ENCODE results near the gene APP. TPM values are rescaled to one million over a fixed set of nuclear protein-coding genes. Genes with fewer than 3 reads are reported as not detected.

APP gene
- total RNA-seq, 1 donor from 2014 or later = 141 TPM

GRCh38 chr21:25863031-25863430, 307.5 kb downstream of the APP start:
- no peak overlapping the region for H3K4me3 ChIP-seq (ENCODE audit: low read length in 3 of 3)
- H3K27me3 ChIP-seq (ENCODE audit: control insufficient read depth in 3 of 3, insufficient read depth in 3 of 3, low read length in 3 of 3) = no peaks in the 10 kb centered on the region
- no peak overlapping the region for H3K27ac ChIP-seq (ENCODE audit: low read depth, low read length)
- peaks cover 0 to 3% (median 0%) of the 10 kb centered on the region in 3 donors for H3K9me3 ChIP-seq (ENCODE audit: control insufficient read depth in 3 of 3, low read length in 3 of 3)
- H3K36me3 ChIP-seq (ENCODE audit: control insufficient read depth in 3 of 3, insufficient read depth in 3 of 3, low read length in 3 of 3) = no peaks in the 10 kb centered on the region
- no peak overlapping the region for H3K9ac ChIP-seq (ENCODE audit: low read depth in 1 of 3, low read length in 3 of 3)
- H3K4me1 ChIP-seq (ENCODE audit: control insufficient read depth in 3 of 3, insufficient read depth in 3 of 3, low read length in 3 of 3) = no peaks in the 10 kb centered on the region

DNA sequence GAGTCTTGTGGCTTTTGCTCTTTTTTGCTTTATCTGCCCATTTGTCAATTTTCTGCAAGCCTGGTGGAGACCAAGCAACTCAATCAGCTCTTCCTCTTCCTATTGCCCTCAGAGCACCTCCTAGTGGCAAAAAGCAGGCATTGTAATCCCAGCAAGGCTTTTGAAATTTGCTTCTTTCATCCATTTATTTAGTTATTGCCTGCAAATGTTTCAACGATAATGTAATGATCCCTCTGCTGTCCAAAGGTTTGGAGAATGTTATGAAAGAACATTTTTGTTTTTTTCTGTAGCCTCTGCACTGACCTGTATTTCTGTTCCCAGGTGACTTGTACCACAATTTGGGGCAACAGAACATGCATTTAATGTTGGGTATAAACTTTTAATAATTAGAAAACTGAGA, 308.0 kb downstream of the APP start:
- no peaks in the 10 kb centered on the region for H3K4me1 ChIP-seq (ENCODE audit: control insufficient read depth in 3 of 3, insufficient read depth in 3 of 3, low read length in 3 of 3)
- H3K4me3 ChIP-seq (ENCODE audit: low read length in 3 of 3) = no peak overlapping the region
- no peak overlapping the region for H3K27ac ChIP-seq (ENCODE audit: low read depth, low read length)
- no peak overlapping the region for H3K9ac ChIP-seq (ENCODE audit: low read depth in 1 of 3, low read length in 3 of 3)
- no peaks in the 10 kb centered on the region for H3K36me3 ChIP-seq (ENCODE audit: control insufficient read depth in 3 of 3, insufficient read depth in 3 of 3, low read length in 3 of 3)
- H3K27me3 ChIP-seq (ENCODE audit: control insufficient read depth in 3 of 3, insufficient read depth in 3 of 3, low read length in 3 of 3) = no peaks in the 10 kb centered on the region
- H3K9me3 ChIP-seq (ENCODE audit: control insufficient read depth in 3 of 3, low read length in 3 of 3) = peaks cover 0 to 3% (median 0%) of the 10 kb centered on the region in 3 donors

GRCh38 chr21:25862112-25862511, 308.5 kb downstream of the APP start:
- Histone ChIP-seq H3K9me3 (ENCODE audit: control insufficient read depth in 3 of 3, low read length in 3 of 3) (peaks cover 0 to 3% (median 0%) of the 10 kb centered on the region in 3 donors), H3K27me3 (ENCODE audit: control insufficient read depth in 3 of 3, insufficient read depth in 3 of 3, low read length in 3 of 3) (no peaks in the 10 kb centered on the region), H3K36me3 (ENCODE audit: control insufficient read depth in 3 of 3, insufficient read depth in 3 of 3, low read length in 3 of 3) (no peaks in the 10 kb centered on the region), H3K4me1 (ENCODE audit: control insufficient read depth in 3 of 3, insufficient read depth in 3 of 3, low read length in 3 of 3) (no peaks in the 10 kb centered on the region), H3K4me3 (ENCODE audit: low read length in 3 of 3) (no peak overlapping the region), H3K27ac (ENCODE audit: low read depth, low read length) (no peak overlapping the region), H3K9ac (ENCODE audit: low read depth in 1 of 3, low read length in 3 of 3) (no peak overlapping the region)

GRCh38 chr21:25859235-25859929, 311.2 kb downstream of the APP start:
- Histone ChIP-seq H3K27ac (ENCODE audit: low read depth, low read length) (no peak overlapping the region), H3K27me3 (ENCODE audit: control insufficient read depth in 3 of 3, insufficient read depth in 3 of 3, low read length in 3 of 3) (no peaks in the 10 kb centered on the region), H3K4me1 (ENCODE audit: control insufficient read depth in 3 of 3, insufficient read depth in 3 of 3, low read length in 3 of 3) (no peaks in the 10 kb centered on the region), H3K4me3 (ENCODE audit: low read length in 3 of 3) (no peak overlapping the region), H3K36me3 (ENCODE audit: control insufficient read depth in 3 of 3, insufficient read depth in 3 of 3, low read length in 3 of 3) (no peaks in the 10 kb centered on the region), H3K9me3 (ENCODE audit: control insufficient read depth in 3 of 3, low read length in 3 of 3) (peaks cover 0 to 3% (median 0%) of the 10 kb centered on the region in 3 donors), H3K9ac (ENCODE audit: low read depth in 1 of 3, low read length in 3 of 3) (no peak overlapping the region)

DNA sequence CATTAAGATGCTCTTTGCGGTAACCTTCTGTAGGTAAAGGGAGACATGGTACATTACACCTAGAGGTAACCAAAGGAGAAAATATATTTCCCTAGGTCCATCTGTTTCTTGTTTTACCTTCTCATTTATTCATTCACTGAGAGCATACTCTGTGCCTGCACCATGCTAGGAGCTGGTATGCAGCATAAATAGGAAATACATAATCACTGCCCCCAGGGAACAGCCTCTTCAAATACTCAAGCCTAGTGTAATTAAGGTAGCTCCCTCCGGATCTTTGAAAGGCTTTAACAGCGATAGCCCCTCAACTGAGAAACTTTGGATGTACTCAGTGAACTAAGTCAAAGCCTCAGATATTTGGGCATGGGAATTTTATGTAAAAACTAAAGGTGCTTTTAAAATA, 312.2 kb downstream of the APP start:
- no peaks in the 10 kb centered on the region for H3K9me3 ChIP-seq (ENCODE audit: control insufficient read depth in 3 of 3, low read length in 3 of 3)
- H3K27me3 ChIP-seq (ENCODE audit: control insufficient read depth in 3 of 3, insufficient read depth in 3 of 3, low read length in 3 of 3) = no peaks in the 10 kb centered on the region
- no peaks in the 10 kb centered on the region for H3K36me3 ChIP-seq (ENCODE audit: control insufficient read depth in 3 of 3, insufficient read depth in 3 of 3, low read length in 3 of 3)
- no peak overlapping the region for H3K27ac ChIP-seq (ENCODE audit: low read depth, low read length)
- H3K4me1 ChIP-seq (ENCODE audit: control insufficient read depth in 3 of 3, insufficient read depth in 3 of 3, low read length in 3 of 3) = no peaks in the 10 kb centered on the region
- H3K4me3 ChIP-seq (ENCODE audit: low read length in 3 of 3) = no peak overlapping the region
- no peak overlapping the region for H3K9ac ChIP-seq (ENCODE audit: low read depth in 1 of 3, low read length in 3 of 3)

DNA sequence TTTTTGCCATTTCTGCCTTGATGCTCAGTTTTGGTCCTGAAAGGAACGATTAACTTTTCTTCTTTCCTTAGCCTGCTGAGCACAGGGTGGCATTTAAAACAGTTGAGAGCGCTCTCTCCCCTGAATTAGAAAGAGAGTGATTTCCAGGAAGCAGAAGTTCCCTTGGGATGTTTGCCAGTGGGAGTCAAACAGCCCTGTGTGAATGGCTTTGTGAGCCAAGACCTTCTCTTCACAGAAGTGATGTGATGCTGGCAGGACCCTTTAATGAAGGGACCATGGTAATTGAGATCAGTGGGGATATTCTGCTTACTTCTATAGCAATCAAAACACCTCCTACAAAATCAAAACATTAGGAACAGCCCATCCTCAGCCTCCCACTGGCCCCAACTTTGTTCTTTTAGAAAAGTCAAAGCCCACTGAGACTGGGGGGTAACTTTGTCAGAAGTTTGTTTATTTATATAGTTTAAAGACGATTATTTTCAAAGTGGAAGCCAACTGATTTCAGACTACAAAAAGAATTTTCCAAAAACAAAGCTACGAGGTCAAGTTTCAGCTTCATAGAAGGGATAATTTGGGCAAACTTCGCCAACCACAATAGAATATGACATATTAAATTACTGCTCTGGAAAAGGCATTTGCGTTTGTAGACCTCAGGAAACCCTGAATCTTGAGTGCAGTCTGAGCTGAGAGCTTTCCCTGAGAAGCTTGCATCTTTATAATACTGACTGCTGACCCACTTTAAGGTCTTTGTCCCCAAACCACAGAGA, 313.1 kb downstream of the APP start:
- no peak overlapping the region for H3K9ac ChIP-seq (ENCODE audit: low read depth in 1 of 3, low read length in 3 of 3)
- no peaks in the 10 kb centered on the region for H3K4me1 ChIP-seq (ENCODE audit: control insufficient read depth in 3 of 3, insufficient read depth in 3 of 3, low read length in 3 of 3)
- no peaks in the 10 kb centered on the region for H3K9me3 ChIP-seq (ENCODE audit: control insufficient read depth in 3 of 3, low read length in 3 of 3)
- no peaks in the 10 kb centered on the region for H3K27me3 ChIP-seq (ENCODE audit: control insufficient read depth in 3 of 3, insufficient read depth in 3 of 3, low read length in 3 of 3)
- no peak overlapping the region for H3K27ac ChIP-seq (ENCODE audit: low read depth, low read length)
- H3K36me3 ChIP-seq (ENCODE audit: control insufficient read depth in 3 of 3, insufficient read depth in 3 of 3, low read length in 3 of 3) = no peaks in the 10 kb centered on the region
- H3K4me3 ChIP-seq (ENCODE audit: low read length in 3 of 3) = no peak overlapping the region

DNA sequence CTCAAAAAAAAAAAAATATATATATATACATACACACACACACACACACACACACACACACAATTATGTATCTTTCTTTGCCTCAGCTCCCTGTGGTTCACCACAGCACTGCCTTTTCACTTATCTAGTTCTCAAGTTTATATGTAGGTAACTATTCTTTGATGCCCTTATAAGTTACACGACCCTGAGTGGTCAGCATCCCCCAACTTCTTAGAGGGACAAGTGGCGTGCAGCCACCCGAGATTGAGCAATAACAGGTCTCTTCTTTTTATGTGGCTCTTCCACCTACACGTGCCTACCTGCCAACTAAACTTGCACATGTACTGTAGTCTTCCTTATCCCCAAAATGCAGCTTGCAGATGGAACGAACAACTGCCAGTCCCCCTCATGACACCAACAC, 315.0 kb downstream of the APP start:
- no peak overlapping the region for H3K4me3 ChIP-seq (ENCODE audit: low read length in 3 of 3)
- H3K27ac ChIP-seq (ENCODE audit: low read depth, low read length) = no peak overlapping the region
- no peaks in the 10 kb centered on the region for H3K27me3 ChIP-seq (ENCODE audit: control insufficient read depth in 3 of 3, insufficient read depth in 3 of 3, low read length in 3 of 3)
- H3K9ac ChIP-seq (ENCODE audit: low read depth in 1 of 3, low read length in 3 of 3) = no peak overlapping the region
- H3K4me1 ChIP-seq (ENCODE audit: control insufficient read depth in 3 of 3, insufficient read depth in 3 of 3, low read length in 3 of 3) = no peaks in the 10 kb centered on the region
- no peaks in the 10 kb centered on the region for H3K9me3 ChIP-seq (ENCODE audit: control insufficient read depth in 3 of 3, low read length in 3 of 3)
- H3K36me3 ChIP-seq (ENCODE audit: control insufficient read depth in 3 of 3, insufficient read depth in 3 of 3, low read length in 3 of 3) = no peaks in the 10 kb centered on the region

DNA sequence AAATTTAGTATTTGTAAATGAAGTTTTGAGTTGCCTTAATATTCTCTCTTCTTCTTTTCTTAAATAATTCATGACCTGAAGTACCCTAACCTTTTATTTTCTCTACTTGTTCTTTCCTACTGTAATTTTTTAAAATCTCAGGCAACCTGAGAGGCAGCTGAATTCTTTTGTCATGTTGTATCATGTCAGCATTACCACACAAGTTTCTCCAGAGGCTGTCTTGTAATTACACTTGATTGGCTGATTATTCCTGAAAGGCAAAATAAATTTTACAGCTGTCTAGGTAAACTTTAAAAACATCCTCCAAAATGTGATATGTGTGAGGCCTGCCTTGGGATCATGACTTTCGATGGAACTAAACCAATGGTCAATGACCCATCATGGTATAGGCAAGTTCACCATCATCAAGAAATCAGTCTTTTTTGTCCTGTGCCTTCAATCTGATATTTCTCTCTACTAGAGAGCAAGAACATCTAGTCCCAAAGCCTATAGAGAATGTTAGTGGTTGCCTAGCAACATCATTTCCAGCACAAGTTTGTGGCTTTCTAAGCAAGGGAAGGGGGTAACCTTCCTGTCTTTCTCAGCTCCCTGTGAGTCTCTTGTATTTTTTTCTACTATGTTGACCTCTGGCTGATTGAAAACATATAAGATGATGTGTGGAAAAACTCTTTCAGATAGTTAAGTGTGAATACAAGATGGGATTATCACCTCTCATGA, 320.3 kb downstream of the APP start:
- Histone ChIP-seq H3K27me3 (ENCODE audit: control insufficient read depth in 3 of 3, insufficient read depth in 3 of 3, low read length in 3 of 3) (no peaks in the 10 kb centered on the region), H3K9me3 (ENCODE audit: control insufficient read depth in 3 of 3, low read length in 3 of 3) (no peaks in the 10 kb centered on the region), H3K4me1 (ENCODE audit: control insufficient read depth in 3 of 3, insufficient read depth in 3 of 3, low read length in 3 of 3) (no peaks in the 10 kb centered on the region), H3K4me3 (ENCODE audit: low read length in 3 of 3) (no peak overlapping the region), H3K27ac (ENCODE audit: low read depth, low read length) (no peak overlapping the region), H3K36me3 (ENCODE audit: control insufficient read depth in 3 of 3, insufficient read depth in 3 of 3, low read length in 3 of 3) (no peaks in the 10 kb centered on the region), H3K9ac (ENCODE audit: low read depth in 1 of 3, low read length in 3 of 3) (no peak overlapping the region)

DNA sequence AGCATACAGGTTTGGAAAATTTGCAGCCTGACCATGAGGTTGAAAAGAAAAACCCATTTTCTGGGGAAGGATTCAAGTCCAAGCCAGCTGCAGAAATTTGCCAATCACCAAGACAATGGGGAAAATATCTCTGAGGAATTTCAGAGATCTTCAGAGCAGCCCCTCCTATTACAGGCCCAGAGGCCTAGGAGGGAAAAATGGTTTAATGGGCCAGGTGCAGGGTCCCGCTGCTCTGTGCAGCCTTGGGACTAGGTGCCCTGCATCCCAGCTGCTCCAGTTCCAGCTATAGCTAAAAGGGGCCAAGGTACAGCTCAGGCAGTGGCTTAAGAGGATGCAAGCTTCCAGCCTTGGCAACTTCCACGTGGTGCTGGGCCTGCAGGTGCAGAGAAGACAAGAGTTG, 322.3 kb downstream of the APP start:
- H3K4me1 ChIP-seq (ENCODE audit: control insufficient read depth in 3 of 3, insufficient read depth in 3 of 3, low read length in 3 of 3) = no peaks in the 10 kb centered on the region
- H3K9ac ChIP-seq (ENCODE audit: low read depth in 1 of 3, low read length in 3 of 3) = no peak overlapping the region

DNA sequence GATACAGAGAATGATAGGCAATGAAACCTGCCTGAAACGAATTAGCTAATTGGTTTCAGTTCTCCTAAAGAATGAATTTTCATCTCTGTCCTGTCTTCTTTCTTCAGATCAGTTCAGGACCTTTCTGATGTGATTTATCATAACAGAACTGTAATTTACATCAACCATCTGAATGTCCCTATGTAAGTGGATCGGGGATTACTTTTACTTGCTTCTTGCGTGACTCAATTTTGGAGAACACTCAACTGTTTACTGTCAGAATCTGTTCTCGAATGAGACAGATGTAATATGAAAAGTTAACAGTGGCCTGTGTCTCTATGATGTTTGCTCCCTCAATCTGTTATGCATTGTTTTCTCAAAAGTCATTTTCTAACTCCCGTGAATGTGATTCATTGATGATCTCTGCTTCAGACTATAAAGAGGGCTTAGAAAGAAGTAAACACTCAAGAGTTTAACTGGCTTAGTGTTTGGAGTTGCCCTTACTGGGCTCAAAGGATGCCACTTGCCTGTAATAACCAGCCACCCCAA, 324.8 kb downstream of the APP start:
- Histone ChIP-seq H3K4me3 (ENCODE audit: low read length in 3 of 3) (no peak overlapping the region), H3K36me3 (ENCODE audit: control insufficient read depth in 3 of 3, insufficient read depth in 3 of 3, low read length in 3 of 3) (no peaks in the 10 kb centered on the region), H3K27ac (ENCODE audit: low read depth, low read length) (no peak overlapping the region), H3K9me3 (ENCODE audit: control insufficient read depth in 3 of 3, low read length in 3 of 3) (no peaks in the 10 kb centered on the region), H3K9ac (ENCODE audit: low read depth in 1 of 3, low read length in 3 of 3) (no peak overlapping the region), H3K27me3 (ENCODE audit: control insufficient read depth in 3 of 3, insufficient read depth in 3 of 3, low read length in 3 of 3) (no peaks in the 10 kb centered on the region), H3K4me1 (ENCODE audit: control insufficient read depth in 3 of 3, insufficient read depth in 3 of 3, low read length in 3 of 3) (no peaks in the 10 kb centered on the region)

More for the DNA sequence above, 322.3 kb downstream of the APP start:
- no peaks in the 10 kb centered on the region for H3K9me3 ChIP-seq (ENCODE audit: control insufficient read depth in 3 of 3, low read length in 3 of 3)
- H3K36me3 ChIP-seq (ENCODE audit: control insufficient read depth in 3 of 3, insufficient read depth in 3 of 3, low read length in 3 of 3) = no peaks in the 10 kb centered on the region
- H3K4me3 ChIP-seq (ENCODE audit: low read length in 3 of 3) = no peak overlapping the region
- no peaks in the 10 kb centered on the region for H3K27me3 ChIP-seq (ENCODE audit: control insufficient read depth in 3 of 3, insufficient read depth in 3 of 3, low read length in 3 of 3)
- H3K27ac ChIP-seq (ENCODE audit: low read depth, low read length) = no peak overlapping the region

All from skeletal muscle tissue (tissue), 4 donors.